Mesodermal cell (in vitro differentiated cells): ENCODE results near the gene SEC16B. TPM values are rescaled to one million over a fixed set of nuclear protein-coding genes. Genes with fewer than 3 reads are reported as not detected.

Experiments used
- H3K27ac ChIP-seq: 2 replicates; pipeline ENCODE4 v1.7.0; 2013; ENCODE audit warnings: mild to moderate bottlenecking, low read depth, low read length, moderate library complexity; ENCODE audit not compliant: severe bottlenecking
- H3K36me3 ChIP-seq: 2 replicates; pipeline ENCODE4 v1.7.1; 2013; ENCODE audit warnings: mild to moderate bottlenecking, low read length, moderate library complexity; ENCODE audit not compliant: control insufficient read depth, insufficient read depth
- H3K4me1 ChIP-seq: one replicate; pipeline ENCODE4 v1.7.1; 2013; ENCODE audit warnings: mild to moderate bottlenecking, low read length; ENCODE audit not compliant: insufficient read depth, control insufficient read depth, poor library complexity, severe bottlenecking
- H3K4me3 ChIP-seq: 2 replicates; pipeline ENCODE4 v1.7.0; 2013; ENCODE audit warnings: low read length, control low read depth, mild to moderate bottlenecking; ENCODE audit not compliant: insufficient read depth, poor library complexity, severe bottlenecking; ENCODE audit errors: extremely low read depth
- H3K9me3 ChIP-seq: 2 replicates; pipeline ENCODE4 v1.7.1; 2013; ENCODE audit warnings: mild to moderate bottlenecking, low read length, moderate library complexity; ENCODE audit not compliant: control insufficient read depth
- WGBS, 2 experiments: methylation state at CpG; one replicate each; pipeline ENCODE4 v1.1.5; 2013; ENCODE audit warnings: missing lambda C conversion rate in 2 of 2; ENCODE audit not compliant: insufficient coverage in 2 of 2; 5-methylcytosine and 5-hydroxymethylcytosine counted together
- polyA plus RNA-seq, 2 experiments: library from polyadenylated mRNA; stranded (reverse); fragments of 50-300 nt; gene quantifications; one replicate each; pipeline ENCODE4 v1.2.3, GENCODE V29; 2013

Gene SEC16B
- 2.2 TPM for polyA plus RNA-seq (2013, experiment 1 of 2)
- 1.7 TPM for polyA plus RNA-seq (2013, experiment 2 of 2)

GRCh38 chr1:177969825-177970371 is at the start of gene SEC16B:
Gene SEC16B (minus strand): TSS chr1:177970058. CDS start chr1:177967981, 2,077 bp downstream.
- Histone ChIP-seq H3K27ac (no peak within 1 kb of the TSS), H3K4me3 (no peak within 1 kb of the TSS)
- 95 to 96% methylated on average over 8 to 11 of the region's 12 CpGs for WGBS, 2 experiments

GRCh38 chr1:178019622-178020021 is 49.8 kb upstream of the SEC16B start:
- peaks cover 8% of the 10 kb centered on the region for H3K9me3 ChIP-seq
- WGBS, 2 experiments = no CpG with 5 or more reads among the region's 2 CpGs
- H3K36me3 ChIP-seq = no peaks in the 10 kb centered on the region
- no peak overlapping the region for H3K4me3 ChIP-seq
- H3K27ac ChIP-seq = no peak overlapping the region
- H3K4me1 ChIP-seq = no peaks in the 10 kb centered on the region

More at GRCh38 chr1:177969825-177970371, at the start of gene SEC16B:
- H3K36me3 ChIP-seq = no peaks in the 10 kb centered on the region
- no peaks in the 10 kb centered on the region for H3K4me1 ChIP-seq
- no peaks in the 10 kb centered on the region for H3K9me3 ChIP-seq

DNA sequence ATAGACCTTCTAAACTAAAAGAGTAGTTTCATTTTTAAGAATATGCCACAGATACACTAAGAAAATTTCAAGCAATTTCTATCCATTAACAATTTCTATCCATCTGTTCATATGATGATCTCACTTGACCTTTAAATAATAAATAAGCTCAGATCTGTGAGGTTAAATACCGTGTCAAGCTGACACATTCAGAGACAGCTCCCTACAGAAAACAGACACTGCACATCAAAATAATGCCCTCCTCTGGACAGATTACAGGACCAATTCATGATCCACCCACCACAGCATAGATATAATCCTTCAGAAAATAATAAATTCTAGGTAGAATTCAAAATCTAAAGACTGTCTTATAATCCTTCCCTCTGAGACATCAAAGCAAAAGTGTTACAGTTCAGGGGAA is 49.4 kb upstream of the SEC16B start:
- peaks cover 8% of the 10 kb centered on the region for H3K9me3 ChIP-seq
- no CpG with 5 or more reads among the region's 1 CpG for WGBS, 2 experiments

GRCh38 chr1:178017517-178017916 is 47.7 kb upstream of the SEC16B start:
- Histone ChIP-seq H3K9me3 (peaks cover 8% of the 10 kb centered on the region), H3K4me1 (no peaks in the 10 kb centered on the region), H3K27ac (no peak overlapping the region), H3K4me3 (no peak overlapping the region), H3K36me3 (no peaks in the 10 kb centered on the region)
- no CpG with 5 or more reads among the region's 2 CpGs for WGBS, 2 experiments

More for the DNA sequence above, 49.4 kb upstream of the SEC16B start:
- no peak overlapping the region for H3K27ac ChIP-seq
- no peaks in the 10 kb centered on the region for H3K36me3 ChIP-seq
- H3K4me3 ChIP-seq = no peak overlapping the region
- no peaks in the 10 kb centered on the region for H3K4me1 ChIP-seq

GRCh38 chr1:178011864-178012503 is 42.1 kb upstream of the SEC16B start:
- Histone ChIP-seq H3K4me3 (no peak overlapping the region), H3K4me1 (peaks cover 3% of the 10 kb centered on the region), H3K27ac (no peak overlapping the region), H3K36me3 (no peaks in the 10 kb centered on the region), H3K9me3 (no peaks in the 10 kb centered on the region)
- 83% methylated on average over 1 of the region's 2 CpGs; no CpG with 5 or more reads in 1 of the 2 experiments for WGBS, 2 experiments

GRCh38 chr1:178011465-178011828 is 41.6 kb upstream of the SEC16B start:
- no peak overlapping the region for H3K27ac ChIP-seq
- no peak overlapping the region for H3K4me3 ChIP-seq
- H3K9me3 ChIP-seq = no peaks in the 10 kb centered on the region
- H3K4me1 ChIP-seq = peaks cover 3% of the 10 kb centered on the region
- H3K36me3 ChIP-seq = no peaks in the 10 kb centered on the region
- WGBS, 2 experiments = 50% methylated on average over 2 of the region's 3 CpGs; no CpG with 5 or more reads in 1 of the 2 experiments

- 75 to 95% methylated on average over 5 to 7 of the region's 10 CpGs for WGBS, 2 experiments
- peaks cover 3% of the 10 kb centered on the region for H3K4me1 ChIP-seq
Observed at GRCh38 chr1:178010674-178011464, 41.0 kb upstream of the SEC16B start.

DNA sequence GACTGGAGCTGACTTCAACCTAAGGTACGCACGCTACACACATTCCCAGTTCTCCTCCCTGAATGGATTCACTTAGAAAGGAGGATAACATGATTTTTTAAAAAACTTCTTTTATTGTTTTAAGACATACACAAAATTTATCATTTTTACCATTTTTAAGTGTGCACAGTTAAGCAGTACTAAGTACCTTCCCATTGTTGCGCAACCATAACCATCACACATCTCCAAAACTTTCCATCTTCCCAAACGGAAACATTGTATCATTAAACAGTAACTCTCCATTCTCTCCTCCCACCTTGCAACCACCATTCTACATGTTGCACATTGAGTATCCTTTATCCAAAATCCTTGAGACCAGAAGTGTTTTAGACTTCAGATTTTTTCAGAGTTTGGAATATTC is 36.2 kb upstream of the SEC16B start:
- H3K27ac ChIP-seq = no peak overlapping the region
- WGBS, 2 experiments = 100% methylated on average over 1 of the region's 4 CpGs
- no peaks in the 10 kb centered on the region for H3K4me1 ChIP-seq
- no peaks in the 10 kb centered on the region for H3K9me3 ChIP-seq
- H3K36me3 ChIP-seq = no peaks in the 10 kb centered on the region
- no peak overlapping the region for H3K4me3 ChIP-seq

More at GRCh38 chr1:178010674-178011464, 41.0 kb upstream of the SEC16B start:
- H3K9me3 ChIP-seq = no peaks in the 10 kb centered on the region
- no peak overlapping the region for H3K27ac ChIP-seq
- H3K4me3 ChIP-seq = no peak overlapping the region
- no peaks in the 10 kb centered on the region for H3K36me3 ChIP-seq

GRCh38 chr1:178005450-178005849 is 35.6 kb upstream of the SEC16B start:
- Histone ChIP-seq H3K4me3 (no peak overlapping the region), H3K4me1 (no peaks in the 10 kb centered on the region), H3K36me3 (no peaks in the 10 kb centered on the region), H3K27ac (no peak overlapping the region), H3K9me3 (no peaks in the 10 kb centered on the region)
- WGBS, 2 experiments = 79 to 86% methylated on average over 4 to 5 of the region's 5 CpGs

DNA sequence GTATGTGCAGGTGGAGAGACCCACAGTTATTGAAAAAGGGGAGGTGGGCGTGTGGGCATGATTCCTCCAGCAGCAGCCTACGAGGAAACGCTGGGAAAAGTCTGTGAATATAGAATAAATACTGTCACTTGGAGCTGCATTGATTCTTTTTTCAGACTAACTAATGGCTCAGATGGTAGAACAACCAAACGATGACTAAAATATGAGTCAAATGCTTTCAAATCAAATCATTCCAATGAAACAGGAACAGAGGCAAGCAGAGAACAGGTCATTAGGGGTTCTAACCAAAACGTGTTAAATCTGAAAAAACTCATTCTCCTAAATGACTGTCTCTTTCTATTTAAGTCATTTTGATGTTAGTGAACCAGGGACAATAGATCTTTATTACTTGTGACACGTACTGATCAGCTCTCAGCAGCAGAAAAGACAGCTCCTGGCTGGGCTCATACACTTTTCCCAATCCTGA is 35.1 kb upstream of the SEC16B start:
- WGBS, 2 experiments = 81 to 87% methylated on average over 2 to 4 of the region's 6 CpGs
- Histone ChIP-seq H3K9me3 (no peaks in the 10 kb centered on the region), H3K27ac (no peak overlapping the region), H3K4me3 (no peak overlapping the region), H3K36me3 (no peaks in the 10 kb centered on the region), H3K4me1 (no peaks in the 10 kb centered on the region)
